Keratinocyte (primary cell): Measurements from ENCODE around the gene SLC25A1. TPM values are rescaled to one million over a fixed set of nuclear protein-coding genes. Genes with fewer than 3 reads are reported as not detected.

Experiments
- DNase-seq: peaks from one replicate; pipeline ENCODE4 v3.0.0-alpha.2; 2011; ENCODE audit warnings: low read depth, missing footprints, low spot score
- FAIRE-seq: peaks from 2 replicates; lab custom pipeline; 2011; peaks lifted over from hg19 to GRCh38; lab: Jason Lieb, UNC
- H2AFZ ChIP-seq: 2 replicates; pipeline ENCODE4 v1.6.0; 2012; ENCODE audit warnings: low read length, control low read depth, inconsistent platforms; ENCODE audit not compliant: control insufficient read depth
- H3K27ac ChIP-seq: 2 replicates; pipeline ENCODE4 v1.5.1; 2011; ENCODE audit warnings: low read length; ENCODE audit not compliant: control insufficient read depth, insufficient read depth
- H3K27me3 ChIP-seq: 3 replicates; pipeline ENCODE4 v1.6.0; 2011; ENCODE audit warnings: low read length; ENCODE audit not compliant: control insufficient read depth, insufficient read depth; ENCODE audit errors: extremely low read depth
- H3K36me3 ChIP-seq, 2 experiments: 2 replicates in 1 of 2; 3 replicates in 1 of 2; pipeline ENCODE4 v1.5.1; 2011; ENCODE audit warnings: low read length in 2 of 2, mild to moderate bottlenecking in 1 of 2; ENCODE audit not compliant: control insufficient read depth in 2 of 2, insufficient read depth in 2 of 2; ENCODE audit errors: extremely low read depth in 1 of 2
- H3K4me1 ChIP-seq: 3 replicates; pipeline ENCODE4 v1.5.1; 2011; ENCODE audit warnings: low read length; ENCODE audit not compliant: control insufficient read depth, insufficient read depth; ENCODE audit errors: extremely low read depth
- H3K4me2 ChIP-seq: 3 replicates; pipeline ENCODE4 v1.6.0; 2011; ENCODE audit warnings: low read depth, low read length; ENCODE audit not compliant: control insufficient read depth, insufficient read depth; ENCODE audit errors: extremely low read depth
- H3K4me3 ChIP-seq, 3 experiments: fragments of 200-600 bp in 1 of 3; sonication (generic) in 1 of 3; 2 replicates in 2 of 3; 3 replicates in 1 of 3; pipeline ENCODE4 v1.5.1; 2011 to 2016; ENCODE audit warnings: low read length in 3 of 3, mild to moderate bottlenecking in 3 of 3, control low read depth in 2 of 3, inconsistent platforms in 1 of 3, low read depth in 1 of 3, mixed read lengths in 1 of 3, mixed run types in 1 of 3, moderate library complexity in 1 of 3; ENCODE audit not compliant: control insufficient read depth in 2 of 3, insufficient read depth in 2 of 3; ENCODE audit errors: extremely low read depth in 1 of 3
- H3K79me2 ChIP-seq: 2 replicates; pipeline ENCODE4 v1.6.0; 2012; ENCODE audit warnings: low read length; ENCODE audit not compliant: control insufficient read depth, insufficient read depth
- H3K9ac ChIP-seq: 3 replicates; pipeline ENCODE4 v1.6.0; 2011; ENCODE audit warnings: low read length; ENCODE audit not compliant: control insufficient read depth, insufficient read depth; ENCODE audit errors: extremely low read depth
- H3K9me1 ChIP-seq: 3 replicates; pipeline ENCODE4 v1.6.0; 2011; ENCODE audit warnings: low read length; ENCODE audit not compliant: control insufficient read depth, insufficient read depth; ENCODE audit errors: extremely low read depth
- H3K9me3 ChIP-seq: 2 replicates; pipeline ENCODE4 v1.5.1; 2012; ENCODE audit warnings: low read depth, low read length; ENCODE audit not compliant: control insufficient read depth
- H4K20me1 ChIP-seq: 3 replicates; pipeline ENCODE4 v1.6.0; 2011; ENCODE audit warnings: low read length; ENCODE audit not compliant: control insufficient read depth, insufficient read depth; ENCODE audit errors: extremely low read depth
- CTCF ChIP-seq, 3 experiments: IDR thresholded peaks in 1 of 3; conservative IDR thresholded peaks in 1 of 3; optimal IDR thresholded peaks in 1 of 3; 2 replicates in 2 of 3; 3 replicates in 1 of 3; pipeline versions ENCODE3 to v1.5.1; 2011; ENCODE audit warnings: low read length in 3 of 3, mild to moderate bottlenecking in 3 of 3, moderate library complexity in 2 of 3, control low read depth in 1 of 3, inconsistent platforms in 1 of 3; ENCODE audit not compliant: insufficient read depth in 2 of 3; ENCODE audit errors: extremely low read depth in 1 of 3
- EZH2 ChIP-seq: IDR thresholded peaks from one replicate; pipeline ENCODE4 v1.6.1; 2012; ENCODE audit warnings: inconsistent platforms, mild to moderate bottlenecking, low read length, moderate library complexity
- dilution Hi-C: fragments of 300-500 bp; cut with MboI; formaldehyde crosslinking; loops from one replicate; pipeline ENCODE4 v1.7.0; 2020; ENCODE audit warnings: low sequenced_read_pairs; ENCODE audit not compliant: extremely low pct_ligation_motif_present
- polyA plus RNA-seq, 5 experiments: library from polyadenylated mRNA; depleted of rRNA in 3 of 5; stranded (reverse) in 3 of 5; stranded (forward) in 1 of 5; unstranded in 1 of 5; fragments of >200 nt; gene quantifications; 1 replicate in 1 of 5; 2 replicates in 3 of 5; 3 replicates in 1 of 5; pipeline versions ENCODE4 v1.2.1 to v1.2.3, GENCODE V29; 2011 to 2012; ENCODE audit warnings: missing spikeins in 2 of 5, low read depth in 1 of 5, low replicate concordance in 1 of 5

SLC25A1 gene
- polyA plus RNA-seq, 1 donor (not counting 4 experiments of a cell fraction or from before 2014, with no cell fraction given), result 27.7 TPM

- Histone ChIP-seq H3K9ac (no peak overlapping the region), H3K4me1 (no peaks in the 10 kb centered on the region), H3K4me2 (no peak overlapping the region), H3K27ac (no peak overlapping the region), H3K4me3 (no peak overlapping the region), H3K79me2 (peaks cover 5% of the 10 kb centered on the region), H3K9me1 (no peaks in the 10 kb centered on the region), H3K27me3 (no peaks in the 10 kb centered on the region), H4K20me1 (no peaks in the 10 kb centered on the region), H2AFZ (no peak overlapping the region), H3K36me3 (peaks cover 27 to 46% of the 10 kb centered on the region in 2 experiments), H3K9me3 (no peaks in the 10 kb centered on the region)
- dilution Hi-C loops, result no loop called here
- DNase-seq (no peak), FAIRE-seq (no peak)
- TF ChIP-seq EZH2, result no peak
- TF ChIP-seq CTCF (optimal IDR thresholded peaks at IDR 0.05 in 1 of 3, IDR thresholded peaks at IDR 0.05 in 1 of 3, conservative IDR thresholded peaks at IDR 0.05 in 1 of 3; ENCODE audit: extremely low read depth in 1 of 3, insufficient read depth in 2 of 3, low read length in 3 of 3), result no peak
Observed at GRCh38 chr22:19137384-19138216, 40.9 kb downstream of the SLC25A1 start.

- Histone ChIP-seq H4K20me1 (no peaks in the 10 kb centered on the region), H3K4me1 (no peaks in the 10 kb centered on the region), H2AFZ (no peak overlapping the region), H3K4me3 (no peak overlapping the region), H3K9me1 (no peaks in the 10 kb centered on the region), H3K9ac (no peak overlapping the region), H3K4me2 (no peak overlapping the region), H3K27me3 (no peaks in the 10 kb centered on the region), H3K36me3 (peaks cover 31 to 44% of the 10 kb centered on the region in 2 experiments), H3K79me2 (no peaks in the 10 kb centered on the region), H3K27ac (no peak overlapping the region), H3K9me3 (no peaks in the 10 kb centered on the region)
- TF ChIP-seq CTCF (optimal IDR thresholded peaks at IDR 0.05 in 1 of 3, IDR thresholded peaks at IDR 0.05 in 1 of 3, conservative IDR thresholded peaks at IDR 0.05 in 1 of 3; ENCODE audit: extremely low read depth in 1 of 3, insufficient read depth in 2 of 3, low read length in 3 of 3) (no peak), EZH2 (no peak)
- FAIRE-seq (no peak), DNase-seq (no peak)
- dilution Hi-C loops, result no loop called here
Observed at GRCh38 chr22:19136915-19137314, 41.6 kb downstream of the SLC25A1 start.
